WTC11 (cell line): ENCODE measurements around the gene MYO16. TPM values are rescaled to one million over a fixed set of nuclear protein-coding genes. Genes with fewer than 3 reads are reported as not detected.

Source experiments
- ATAC-seq: fragments of 200-7000 bp; cut with Tn5 transposase; 2 replicates; pipeline ENCODE4 v1.10.0; 2021; ENCODE audit warnings: mild to moderate bottlenecking, moderate library complexity
- CTCF ChIA-PET: fragments of 300-600 bp; sonication (Branson Sonifier 250); formaldehyde crosslinking; loops from one replicate; lab custom pipeline; 2021; ENCODE audit warnings: antibody characterized with exemption; lab: Charles Lee
- POLR2A ChIA-PET: fragments of 350-600 bp; sonication (Branson Sonifier 250); formaldehyde crosslinking; loops from one replicate; lab custom pipeline; 2021; ENCODE audit warnings: antibody characterized with exemption; lab: Charles Lee
- DNase-seq: peaks from one replicate; pipeline ENCODE4 v3.0.0; 2021; ENCODE audit warnings: low spot score
- H3K27ac Mint-ChIP-seq: 2 replicates; pipeline ENCODE4 v1.8.0; 2021; ENCODE audit warnings: mixed read lengths
- H3K27me3 Mint-ChIP-seq: 2 replicates; pipeline ENCODE4 v1.8.0; 2021; ENCODE audit warnings: low read depth, mild to moderate bottlenecking, moderate library complexity, mixed read lengths
- H3K36me3 Mint-ChIP-seq: 2 replicates; pipeline ENCODE4 v1.8.0; 2021; ENCODE audit warnings: mixed read lengths
- H3K4me1 Mint-ChIP-seq: 2 replicates; pipeline ENCODE4 v1.8.0; 2022; ENCODE audit warnings: mixed read lengths
- H3K4me3 Mint-ChIP-seq: 2 replicates; pipeline ENCODE4 v1.8.0; 2021; ENCODE audit warnings: mild to moderate bottlenecking, moderate library complexity, mixed read lengths
- H3K9me3 Mint-ChIP-seq: 2 replicates; pipeline ENCODE4 v1.8.0; 2021; ENCODE audit warnings: mixed read lengths
- ARID4B ChIP-seq: sonication (generic); formaldehyde crosslinking; IDR thresholded peaks from 2 replicates; pipeline ENCODE4 v1.8.0; 2023; ENCODE audit warnings: missing genetic modification reagents, mild to moderate bottlenecking, borderline replicate concordance
- ATF6 ChIP-seq: sonication (generic); formaldehyde crosslinking; IDR thresholded peaks from 2 replicates; pipeline ENCODE4 v1.8.1; 2023; ENCODE audit warnings: mild to moderate bottlenecking, missing genetic modification reagents
- CBFB ChIP-seq: sonication (generic); formaldehyde crosslinking; IDR thresholded peaks from 2 replicates; pipeline ENCODE4 v1.8.1; 2022; ENCODE audit warnings: mild to moderate bottlenecking, low read depth, missing genetic modification reagents
- CDX4 ChIP-seq: fragments of 250-450 bp; sonication (Bioruptor Pico); IDR thresholded peaks from 2 replicates; pipeline ENCODE4 v1.9.0; 2021; ENCODE audit warnings: moderate library complexity, mild to moderate bottlenecking, inconsistent platforms, borderline replicate concordance
- CREB1 ChIP-seq: sonication (generic); formaldehyde crosslinking; IDR thresholded peaks from 2 replicates; pipeline ENCODE4 v1.8.0; 2023; ENCODE audit warnings: mild to moderate bottlenecking, missing genetic modification reagents
- HMGXB4 ChIP-seq: sonication (generic); formaldehyde crosslinking; IDR thresholded peaks from 2 replicates; pipeline ENCODE4 v1.8.1; 2023; ENCODE audit warnings: mild to moderate bottlenecking, moderate library complexity, missing genetic modification reagents
- JUN ChIP-seq: sonication (generic); formaldehyde crosslinking; IDR thresholded peaks from 2 replicates; pipeline ENCODE4 v1.8.0; 2023; ENCODE audit warnings: mild to moderate bottlenecking, missing genetic modification reagents
- NFE2L1 ChIP-seq: sonication (generic); formaldehyde crosslinking; IDR thresholded peaks from 2 replicates; pipeline ENCODE4 v1.8.1; 2023; ENCODE audit warnings: missing genetic modification reagents
- SOX15 ChIP-seq: fragments of 250-450 bp; sonication (Bioruptor Pico); IDR thresholded peaks from 2 replicates; pipeline ENCODE4 v1.9.0; 2021; ENCODE audit warnings: mild to moderate bottlenecking
- TEAD1 ChIP-seq: sonication (generic); formaldehyde crosslinking; IDR thresholded peaks from 2 replicates; pipeline ENCODE4 v1.8.0; 2022; ENCODE audit warnings: mild to moderate bottlenecking, missing genetic modification reagents
- TEAD4 ChIP-seq: sonication (generic); formaldehyde crosslinking; IDR thresholded peaks from 2 replicates; pipeline ENCODE4 v1.8.0; 2022; ENCODE audit warnings: mild to moderate bottlenecking, missing genetic modification reagents
- ZNF138 ChIP-seq: sonication (generic); formaldehyde crosslinking; conservative IDR thresholded peaks from 2 replicates; pipeline ENCODE4 v1.8.1; 2022; ENCODE audit warnings: mild to moderate bottlenecking, moderate library complexity, missing genetic modification reagents
- ZNF263 ChIP-seq: sonication (generic); formaldehyde crosslinking; IDR thresholded peaks from 2 replicates; pipeline ENCODE4 v1.8.1; 2022; ENCODE audit warnings: low read depth, mild to moderate bottlenecking, moderate library complexity, missing genetic modification reagents
- total RNA-seq: library from RNA; stranded (reverse); gene quantifications from 3 replicates; pipeline ENCODE4 v1.2.3, GENCODE V29; 2021
- TF ChIP-seq, protein P1 (sequence below): sonication (generic); formaldehyde crosslinking; IDR thresholded peaks from 2 replicates; pipeline ENCODE4 v1.8.1; 2023; ENCODE audit warnings: mild to moderate bottlenecking, missing genetic modification reagents, borderline replicate concordance
- TF ChIP-seq, protein P2 (sequence below): fragments of 200-600 bp; IDR thresholded peaks from 2 replicates; pipeline ENCODE4 v1.8.0; 2022; ENCODE audit warnings: antibody characterized with exemption

MYO16 gene
- total RNA-seq, 1 experiment from 2014 or later, result 0.09 TPM

- ChIA-PET CTCF (no interaction called here), POLR2A (interaction anchor here (1.5 kb wide), 1 partner anchor 57 kb away, joined by 3 read pairs; no protein-coding TSS in a partner anchor)
- TF ChIP-seq HMGXB4 (CRISPR knock-in tag), result no peak
- TF ChIP-seq CREB1 (CRISPR knock-in tag), result no peak
- no peak for TF ChIP-seq SOX15 (CRISPR knock-in tag)
- no peak for TF ChIP-seq NFE2L1 (CRISPR knock-in tag)
- TF ChIP-seq ARID4B (CRISPR knock-in tag), result no peak
- no peak for TF ChIP-seq CBFB (CRISPR knock-in tag)
- TF ChIP-seq, protein P1, sequence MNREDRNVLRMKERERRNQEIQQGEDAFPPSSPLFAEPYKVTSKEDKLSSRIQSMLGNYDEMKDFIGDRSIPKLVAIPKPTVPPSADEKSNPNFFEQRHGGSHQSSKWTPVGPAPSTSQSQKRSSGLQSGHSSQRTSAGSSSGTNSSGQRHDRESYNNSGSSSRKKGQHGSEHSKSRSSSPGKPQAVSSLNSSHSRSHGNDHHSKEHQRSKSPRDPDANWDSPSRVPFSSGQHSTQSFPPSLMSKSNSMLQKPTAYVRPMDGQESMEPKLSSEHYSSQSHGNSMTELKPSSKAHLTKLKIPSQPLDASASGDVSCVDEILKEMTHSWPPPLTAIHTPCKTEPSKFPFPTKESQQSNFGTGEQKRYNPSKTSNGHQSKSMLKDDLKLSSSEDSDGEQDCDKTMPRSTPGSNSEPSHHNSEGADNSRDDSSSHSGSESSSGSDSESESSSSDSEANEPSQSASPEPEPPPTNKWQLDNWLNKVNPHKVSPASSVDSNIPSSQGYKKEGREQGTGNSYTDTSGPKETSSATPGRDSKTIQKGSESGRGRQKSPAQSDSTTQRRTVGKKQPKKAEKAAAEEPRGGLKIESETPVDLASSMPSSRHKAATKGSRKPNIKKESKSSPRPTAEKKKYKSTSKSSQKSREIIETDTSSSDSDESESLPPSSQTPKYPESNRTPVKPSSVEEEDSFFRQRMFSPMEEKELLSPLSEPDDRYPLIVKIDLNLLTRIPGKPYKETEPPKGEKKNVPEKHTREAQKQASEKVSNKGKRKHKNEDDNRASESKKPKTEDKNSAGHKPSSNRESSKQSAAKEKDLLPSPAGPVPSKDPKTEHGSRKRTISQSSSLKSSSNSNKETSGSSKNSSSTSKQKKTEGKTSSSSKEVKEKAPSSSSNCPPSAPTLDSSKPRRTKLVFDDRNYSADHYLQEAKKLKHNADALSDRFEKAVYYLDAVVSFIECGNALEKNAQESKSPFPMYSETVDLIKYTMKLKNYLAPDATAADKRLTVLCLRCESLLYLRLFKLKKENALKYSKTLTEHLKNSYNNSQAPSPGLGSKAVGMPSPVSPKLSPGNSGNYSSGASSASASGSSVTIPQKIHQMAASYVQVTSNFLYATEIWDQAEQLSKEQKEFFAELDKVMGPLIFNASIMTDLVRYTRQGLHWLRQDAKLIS (CRISPR knock-in tag), result no peak
- no peak for TF ChIP-seq ZNF263
- no peak for TF ChIP-seq TEAD1
- TF ChIP-seq ZNF138, result no peak
- no peak for TF ChIP-seq JUN (CRISPR knock-in tag)
- TF ChIP-seq, protein P2, sequence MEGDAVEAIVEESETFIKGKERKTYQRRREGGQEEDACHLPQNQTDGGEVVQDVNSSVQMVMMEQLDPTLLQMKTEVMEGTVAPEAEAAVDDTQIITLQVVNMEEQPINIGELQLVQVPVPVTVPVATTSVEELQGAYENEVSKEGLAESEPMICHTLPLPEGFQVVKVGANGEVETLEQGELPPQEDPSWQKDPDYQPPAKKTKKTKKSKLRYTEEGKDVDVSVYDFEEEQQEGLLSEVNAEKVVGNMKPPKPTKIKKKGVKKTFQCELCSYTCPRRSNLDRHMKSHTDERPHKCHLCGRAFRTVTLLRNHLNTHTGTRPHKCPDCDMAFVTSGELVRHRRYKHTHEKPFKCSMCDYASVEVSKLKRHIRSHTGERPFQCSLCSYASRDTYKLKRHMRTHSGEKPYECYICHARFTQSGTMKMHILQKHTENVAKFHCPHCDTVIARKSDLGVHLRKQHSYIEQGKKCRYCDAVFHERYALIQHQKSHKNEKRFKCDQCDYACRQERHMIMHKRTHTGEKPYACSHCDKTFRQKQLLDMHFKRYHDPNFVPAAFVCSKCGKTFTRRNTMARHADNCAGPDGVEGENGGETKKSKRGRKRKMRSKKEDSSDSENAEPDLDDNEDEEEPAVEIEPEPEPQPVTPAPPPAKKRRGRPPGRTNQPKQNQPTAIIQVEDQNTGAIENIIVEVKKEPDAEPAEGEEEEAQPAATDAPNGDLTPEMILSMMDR, result no peak
- TF ChIP-seq CDX4 (CRISPR knock-in tag), result no peak
- TF ChIP-seq TEAD4 (CRISPR knock-in tag), result no peak
- no peak for TF ChIP-seq ATF6 (CRISPR knock-in tag)
- Mint-ChIP-seq H3K4me1 (no peaks in the 10 kb centered on the region; the same call in 1 of the 2 replicates), H3K36me3 (no peaks in the 10 kb centered on the region), H3K4me3 (no peak overlapping the region), H3K9me3 (peaks cover 5% of the 10 kb centered on the region), H3K27me3 (no peaks in the 10 kb centered on the region), H3K27ac (no peak overlapping the region)
- ATAC-seq, result no peak
- no peak for DNase-seq
Measured at GRCh38 chr13:109214393-109214792, 585.0 kb downstream of the MYO16 start.
